CD4-positive, alpha-beta memory T cell (primary cell): ENCODE data around the gene PRUNE2. TPM values are rescaled to one million over a fixed set of nuclear protein-coding genes. Genes with fewer than 3 reads are reported as not detected.
"Not testable (repeated sequence)": the region's sequence is repeated elsewhere in the genome, so short reads cannot be mapped to it uniquely, and the experiment has no call there.

Experiments
- CTCF ChIA-PET: fragments of 350-600 bp; sonication (Branson Sonifier 250); formaldehyde crosslinking; loops from one replicate; lab custom pipeline; 2021; ENCODE audit warnings: inconsistent platforms; ENCODE audit not compliant: partially characterized antibody; lab: Charles Lee
- POLR2A ChIA-PET: fragments of 350-600 bp; sonication (Branson Sonifier 250); formaldehyde crosslinking; loops from one replicate; lab custom pipeline; 2021; ENCODE audit not compliant: partially characterized antibody; lab: Charles Lee
- DNase-seq, 5 donors: peaks; one replicate each; pipeline versions ENCODE4 v3.0.0 to v3.0.0-alpha.2; 2020 to 2022; ENCODE audit warnings: mixed read lengths in 1 of 5
- H3K27ac ChIP-seq: one replicate; pipeline ENCODE4 v1.7.0; 2013; ENCODE audit warnings: low read depth, low read length
- H3K27me3 ChIP-seq: 2 replicates; pipeline ENCODE4 v1.7.0; 2013; ENCODE audit warnings: mild to moderate bottlenecking, low read length, moderate library complexity; ENCODE audit not compliant: insufficient read depth
- H3K36me3 ChIP-seq: 2 replicates; pipeline ENCODE4 v1.7.0; 2013; ENCODE audit warnings: mild to moderate bottlenecking, low read length, moderate library complexity; ENCODE audit not compliant: insufficient read depth
- H3K4me1 ChIP-seq: 2 replicates; pipeline ENCODE4 v1.7.0; 2013; ENCODE audit warnings: mild to moderate bottlenecking, low read length, moderate library complexity; ENCODE audit not compliant: insufficient read depth
- H3K4me3 ChIP-seq, 2 donors: one replicate each; pipeline ENCODE4 v1.7.0; 2013; ENCODE audit warnings: low read length in 2 of 2, mild to moderate bottlenecking in 1 of 2
- H3K9me3 ChIP-seq, 2 donors: one replicate each; pipeline ENCODE4 v1.7.0; 2013; ENCODE audit warnings: low read length in 2 of 2, control low read depth in 1 of 2; ENCODE audit not compliant: control insufficient read depth in 1 of 2
- H3K27ac Mint-ChIP-seq, 7 donors: one replicate each; pipeline ENCODE4 v1.8.0; 2020 to 2021; ENCODE audit warnings: mixed read lengths in 7 of 7, mild to moderate bottlenecking in 6 of 7, inconsistent platforms in 3 of 7, moderate library complexity in 3 of 7
- H3K27me3 Mint-ChIP-seq, 2 donors: one replicate each; pipeline ENCODE4 v1.8.0; 2020 to 2021; ENCODE audit warnings: mixed read lengths in 2 of 2
- H3K36me3 Mint-ChIP-seq, 2 donors: one replicate each; pipeline ENCODE4 v1.8.0; 2020 to 2021; ENCODE audit warnings: mixed read lengths in 2 of 2, inconsistent platforms in 1 of 2, mild to moderate bottlenecking in 1 of 2
- H3K4me1 Mint-ChIP-seq, 4 donors: one replicate each; pipeline ENCODE4 v1.8.0; 2020 to 2021; ENCODE audit warnings: mixed read lengths in 4 of 4, mild to moderate bottlenecking in 1 of 4
- H3K4me3 Mint-ChIP-seq, 8 donors: one replicate each; pipeline ENCODE4 v1.8.0; 2020 to 2021; ENCODE audit warnings: mixed read lengths in 8 of 8, mild to moderate bottlenecking in 7 of 8, moderate library complexity in 6 of 8, inconsistent platforms in 3 of 8
- H3K9me3 Mint-ChIP-seq, 8 donors: one replicate each; pipeline ENCODE4 v1.8.0; 2020 to 2021; ENCODE audit warnings: mixed read lengths in 8 of 8, mild to moderate bottlenecking in 5 of 8, inconsistent platforms in 3 of 8, moderate library complexity in 1 of 8
- intact Hi-C: fragments of 100-400 bp; cut with micrococcal nuclease; formaldehyde crosslinking; loops from one replicate; pipeline ENCODE4 v1.15.1; 2023
- polyA plus RNA-seq, 2 donors: library from polyadenylated mRNA; unstranded; fragments of 300-500 nt; fragmentation: Illumina TruSeq; gene quantifications; one replicate each; pipeline ENCODE4 v1.2.3, GENCODE V29; 2021
- total RNA-seq, 2 experiments: library from RNA; stranded (reverse); gene quantifications; one replicate each; pipeline ENCODE4 v1.2.3, GENCODE V29; 2021

Gene PRUNE2
- total and polyA plus RNA-seq, 4 experiments from 2014 or later = 0.22 to 0.42 TPM; not detected in 2

DNA sequence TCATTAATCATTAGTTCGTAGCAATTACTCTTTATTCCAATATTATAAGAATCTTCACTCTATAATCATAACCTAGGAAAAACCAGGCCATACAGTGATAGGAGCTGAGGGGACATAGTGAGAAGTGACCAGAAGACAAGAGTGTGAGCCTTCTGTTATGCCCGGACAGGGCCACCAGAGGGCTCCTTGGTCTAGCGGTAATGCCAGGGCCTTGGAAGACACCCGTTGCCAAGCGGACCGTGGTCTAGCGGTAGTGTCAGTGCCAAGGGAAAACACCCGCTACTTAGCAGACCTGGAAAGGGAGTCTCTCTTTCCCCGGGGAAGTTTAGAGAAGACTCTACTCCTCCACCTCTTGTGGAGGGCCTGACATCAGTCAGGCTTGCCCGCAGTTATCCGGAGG lies 239.9 kb downstream of the PRUNE2 start:
- H3K4me1 Mint-ChIP-seq = peaks cover 3 to 13% (median 4%) of the 10 kb centered on the region in 4 donors
- H3K4me3 Mint-ChIP-seq, H3K4me3 ChIP-seq, POLR2A ChIA-PET, intact Hi-C loops, DNase-seq, H3K9me3 Mint-ChIP-seq, H3K27me3 ChIP-seq, H3K4me1 ChIP-seq, H3K27me3 Mint-ChIP-seq, H3K9me3 ChIP-seq, H3K27ac Mint-ChIP-seq, H3K27ac ChIP-seq, CTCF ChIA-PET, H3K36me3 ChIP-seq, H3K36me3 Mint-ChIP-seq: not testable (repeated sequence)

DNA sequence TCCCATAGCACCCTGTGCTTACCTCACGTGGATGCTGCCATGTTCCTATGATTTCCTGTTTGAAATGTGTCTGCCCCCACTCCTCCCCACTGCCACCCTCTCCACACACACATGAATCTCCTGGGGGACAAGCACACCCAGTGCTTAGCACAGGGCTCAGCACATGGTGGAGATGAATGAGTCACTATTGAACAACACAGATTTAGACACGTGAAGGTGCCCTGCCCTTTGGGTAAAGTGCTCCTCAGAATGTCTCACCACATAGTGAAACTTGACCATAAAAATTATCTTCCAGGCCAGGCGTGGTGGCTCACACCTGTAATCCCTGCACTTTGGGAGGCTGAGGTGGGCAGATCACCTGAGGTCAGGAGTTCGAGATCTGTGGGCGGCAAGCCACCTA lies 240.5 kb downstream of the PRUNE2 start:
- peaks cover 3 to 5% of the 10 kb centered on the region in 2 donors for H3K27me3 Mint-ChIP-seq
- Histone ChIP-seq H3K36me3 (no peaks in the 10 kb centered on the region), H3K27ac (no peak overlapping the region), H3K4me1 (no peaks in the 10 kb centered on the region), H3K9me3 (no peaks in the 10 kb centered on the region), H3K4me3 (no peak overlapping the region), H3K27me3 (no peaks in the 10 kb centered on the region)
- no peak overlapping the region for H3K27ac Mint-ChIP-seq
- peaks cover 3 to 13% (median 4%) of the 10 kb centered on the region in 4 donors for H3K4me1 Mint-ChIP-seq
- H3K9me3 Mint-ChIP-seq = no peaks in the 10 kb centered on the region
- H3K36me3 Mint-ChIP-seq = no peaks in the 10 kb centered on the region
- H3K4me3 Mint-ChIP-seq = no peak overlapping the region
- ChIA-PET POLR2A (no interaction called here), CTCF (no interaction called here)
- DNase-seq = no peak
- intact Hi-C loops = no loop called here

DNA sequence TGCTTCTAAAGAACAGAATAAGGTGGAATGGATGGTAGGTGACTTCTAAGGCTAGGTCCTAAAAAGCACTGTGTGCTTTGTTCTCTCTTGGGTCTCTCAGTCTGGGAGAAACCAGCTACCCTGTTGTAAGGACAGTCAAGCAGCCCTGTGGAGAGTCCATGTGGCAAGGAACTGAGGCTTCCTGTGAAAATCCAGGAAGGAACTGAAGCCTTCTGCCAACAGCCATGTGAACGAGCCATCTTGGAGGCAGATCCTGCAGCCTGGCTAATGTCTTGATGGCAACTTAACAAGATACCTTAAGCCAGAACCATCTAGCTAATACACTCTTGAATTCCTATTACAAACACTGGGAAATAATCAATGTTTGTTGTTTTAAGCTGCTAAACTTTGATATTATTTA lies 241.8 kb downstream of the PRUNE2 start:
- H3K4me3 Mint-ChIP-seq = no peak overlapping the region
- POLR2A ChIA-PET = no interaction called here
- no peak overlapping the region for H3K27ac ChIP-seq
- H3K4me1 ChIP-seq = no peaks in the 10 kb centered on the region
- H3K9me3 Mint-ChIP-seq = no peaks in the 10 kb centered on the region
- CTCF ChIA-PET = interaction anchor here (0.8 to 1.2 kb wide), 3 partner anchors 40 to 244 kb away, joined by 3 to 4 read pairs (median 3); no protein-coding TSS in a partner anchor
- H3K27me3 ChIP-seq = no peaks in the 10 kb centered on the region
- H3K27me3 Mint-ChIP-seq = peaks cover 3 to 5% of the 10 kb centered on the region in 2 donors
- H3K4me1 Mint-ChIP-seq = peaks cover 2 to 9% (median 4%) of the 10 kb centered on the region in 4 donors
- no peaks in the 10 kb centered on the region for H3K36me3 Mint-ChIP-seq
- H3K36me3 ChIP-seq = no peaks in the 10 kb centered on the region
- no peak overlapping the region for H3K4me3 ChIP-seq
- H3K27ac Mint-ChIP-seq = no peak overlapping the region
- intact Hi-C loops = no loop called here
- DNase-seq = no peak
- H3K9me3 ChIP-seq = no peaks in the 10 kb centered on the region

DNA sequence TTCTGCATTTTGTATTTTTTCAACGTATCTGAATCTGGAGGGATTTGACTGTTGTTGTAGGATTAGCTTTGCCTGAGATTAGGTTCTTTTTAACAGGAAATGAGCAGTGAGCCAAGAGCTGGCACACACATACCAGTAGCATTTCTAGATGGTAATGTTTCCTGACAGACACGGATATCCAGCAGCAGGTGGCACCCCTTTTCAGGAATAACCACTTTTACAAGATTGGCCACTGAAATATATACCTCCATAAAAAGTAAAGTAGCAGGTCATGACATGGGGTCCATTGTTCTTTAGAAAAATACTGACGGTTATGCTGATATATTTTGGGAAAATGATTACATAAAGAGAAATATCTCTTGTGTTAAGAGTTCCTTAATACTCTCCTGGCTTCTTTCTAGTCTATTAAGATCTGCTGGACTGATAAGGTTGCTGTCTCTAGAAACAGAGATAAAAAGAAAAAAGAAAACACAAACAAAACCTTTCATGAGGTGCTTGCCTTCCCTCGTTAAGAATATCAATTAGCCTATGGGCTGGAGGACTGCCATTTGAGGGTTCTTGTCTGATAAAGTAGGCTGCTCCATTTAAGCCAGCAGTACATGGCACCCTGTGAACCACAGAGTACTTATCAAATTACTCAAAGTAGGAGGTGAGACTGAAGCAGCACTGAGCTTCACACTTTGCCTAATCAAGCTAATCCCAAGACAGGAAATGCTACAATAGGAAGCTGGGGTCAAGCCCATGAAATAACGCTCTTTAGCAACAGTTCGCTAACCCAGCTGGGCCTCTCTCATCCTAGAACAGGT lies 243.2 kb downstream of the PRUNE2 start:
- H3K36me3 Mint-ChIP-seq = no peaks in the 10 kb centered on the region
- ChIA-PET CTCF (interaction anchor here (1.0 to 7.2 kb wide), 3 partner anchors 42 to 216 kb away, joined by 3 to 89 read pairs (median 3); no protein-coding TSS in a partner anchor), POLR2A (no interaction called here)
- no peaks in the 10 kb centered on the region for H3K9me3 ChIP-seq
- H3K9me3 Mint-ChIP-seq = no peaks in the 10 kb centered on the region
- H3K4me3 Mint-ChIP-seq = no peak overlapping the region
- intact Hi-C loops = no loop called here
- peaks cover 5 to 7% of the 10 kb centered on the region in 2 donors for H3K27me3 Mint-ChIP-seq
- no peak overlapping the region for H3K4me3 ChIP-seq
- H3K4me1 Mint-ChIP-seq = peaks cover 7 to 18% (median 12%) of the 10 kb centered on the region in 4 donors
- no peaks in the 10 kb centered on the region for H3K4me1 ChIP-seq
- DNase-seq = no peak
- H3K27ac Mint-ChIP-seq = peak overlapping the region in 2 of 7 donors; percentile 5 to 81
- no peaks in the 10 kb centered on the region for H3K36me3 ChIP-seq
- no peak overlapping the region for H3K27ac ChIP-seq
- H3K27me3 ChIP-seq = no peaks in the 10 kb centered on the region

DNA sequence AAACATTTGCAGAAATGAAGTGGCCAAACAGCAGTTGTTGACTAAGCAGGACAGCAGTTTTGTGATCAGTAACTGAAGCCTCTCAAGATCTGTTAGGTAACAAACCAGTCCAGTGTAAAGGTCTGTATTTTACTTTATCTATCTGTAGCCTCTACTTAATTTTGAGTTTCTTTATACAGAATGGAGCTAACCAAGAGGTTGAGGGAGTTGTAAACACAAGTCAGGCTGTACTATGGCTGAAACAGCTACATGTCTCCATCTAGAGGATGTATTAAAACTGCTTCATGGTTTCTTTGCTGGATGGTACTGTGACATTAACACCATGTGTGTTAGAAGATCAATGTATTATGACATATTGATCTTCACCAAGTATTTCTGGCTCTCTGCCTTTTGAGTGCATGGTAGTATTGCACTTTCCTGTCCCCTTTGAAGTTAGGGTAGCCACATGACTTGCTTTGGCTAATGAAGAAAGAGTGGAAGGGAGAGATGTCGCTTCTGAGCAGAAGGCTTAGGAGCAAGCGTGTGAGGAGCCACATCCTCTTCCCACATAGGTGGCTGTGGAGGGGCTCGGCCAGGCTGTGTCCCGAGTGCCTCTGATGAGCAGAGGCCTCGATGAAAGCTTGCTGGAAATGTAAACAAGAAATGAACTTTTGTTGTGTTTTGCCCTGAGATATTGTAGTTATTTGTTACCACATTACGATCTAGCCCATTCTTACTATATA lies 247.2 kb downstream of the PRUNE2 start:
- no peak overlapping the region for H3K4me3 Mint-ChIP-seq
- Histone ChIP-seq H3K36me3 (no peaks in the 10 kb centered on the region), H3K4me3 (no peak overlapping the region), H3K4me1 (peaks cover 7% of the 10 kb centered on the region), H3K27me3 (no peaks in the 10 kb centered on the region), H3K9me3 (no peaks in the 10 kb centered on the region), H3K27ac (no peak overlapping the region)
- H3K4me1 Mint-ChIP-seq = peaks cover 26 to 50% (median 40%) of the 10 kb centered on the region in 4 donors
- ChIA-PET POLR2A (interaction anchor here (0.6 to 1.0 kb wide), 5 partner anchors 9 to 265 kb away, joined by 3 to 4 read pairs (median 3); partner anchors contain the start of genes GCNT1 and RFK), CTCF (interaction anchor here (0.6 to 7.2 kb wide), 23 partner anchors 9 to 265 kb away, joined by 3 to 89 read pairs (median 4); partner anchors contain the start of genes GCNT1 and RFK)
- peak overlapping the region in 1 of 7 donors; percentile 45 for H3K27ac Mint-ChIP-seq
- peaks cover 2% of the 10 kb centered on the region in 2 donors for H3K27me3 Mint-ChIP-seq
- H3K9me3 Mint-ChIP-seq = no peaks in the 10 kb centered on the region
- intact Hi-C loops = loop anchor here (1.0 to 5.0 kb wide), 3 partner anchors 211 to 354 kb away; no protein-coding TSS in a partner anchor
- DNase-seq = peak in 4 of 5 donors; percentile 41 to 50 (median 46)
- H3K36me3 Mint-ChIP-seq = no peaks in the 10 kb centered on the region

DNA sequence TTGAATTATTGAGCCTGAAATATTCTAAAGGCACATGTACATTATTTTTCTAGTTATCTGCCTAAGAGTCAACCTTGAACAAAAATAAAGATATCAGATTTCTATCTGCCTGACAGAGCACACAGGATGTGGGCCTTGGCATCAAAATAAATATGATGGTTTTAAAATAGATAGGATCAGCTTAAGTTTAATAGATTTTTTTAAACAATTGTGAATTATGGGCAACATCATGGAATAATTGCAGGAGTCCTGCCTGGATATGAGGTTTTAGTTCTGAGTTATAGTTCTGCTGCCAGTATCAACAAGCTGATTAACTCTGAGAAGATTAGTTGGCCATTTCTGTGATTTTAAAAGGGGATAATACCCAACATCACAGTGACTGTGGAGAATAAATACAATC lies 248.6 kb downstream of the PRUNE2 start:
- no peak overlapping the region for H3K4me3 Mint-ChIP-seq
- H3K4me1 ChIP-seq = peaks cover 7% of the 10 kb centered on the region
- POLR2A ChIA-PET = no interaction called here
- peaks cover 23 to 45% (median 39%) of the 10 kb centered on the region in 4 donors for H3K4me1 Mint-ChIP-seq
- H3K36me3 ChIP-seq = no peaks in the 10 kb centered on the region
- H3K27me3 ChIP-seq = no peaks in the 10 kb centered on the region
- CTCF ChIA-PET = interaction anchor here (0.8 to 7.2 kb wide), 10 partner anchors 19 to 253 kb away, joined by 3 to 89 read pairs (median 4); partner anchors contain the start of gene GCNT1
- peak overlapping the region in 1 of 7 donors; percentile 25 for H3K27ac Mint-ChIP-seq
- intact Hi-C loops = loop anchor here (5.0 kb wide), 1 partner anchor 355 kb away; no protein-coding TSS in a partner anchor
- peaks cover 2% of the 10 kb centered on the region in 2 donors for H3K27me3 Mint-ChIP-seq
- H3K9me3 Mint-ChIP-seq = no peaks in the 10 kb centered on the region
- no peak for DNase-seq
- H3K9me3 ChIP-seq = no peaks in the 10 kb centered on the region
- no peak overlapping the region for H3K27ac ChIP-seq
- H3K36me3 Mint-ChIP-seq = no peaks in the 10 kb centered on the region
- H3K4me3 ChIP-seq = no peak overlapping the region
